Posterior vena cava (tissue), 2 donors: ENCODE measurements around the gene NAGPA. TPM values are rescaled to one million over a fixed set of nuclear protein-coding genes. Genes with fewer than 3 reads are reported as not detected.
"Not testable (repeated sequence)": the region's sequence is repeated elsewhere in the genome, so short reads cannot be mapped to it uniquely, and the experiment has no call there.

Experiments used
- DNase-seq: peaks from one replicate; pipeline ENCODE4 v3.0.0-alpha.2; 2020; ENCODE audit warnings: low spot score
- intact Hi-C, 2 donors: fragments of 100-400 bp; cut with DNase I; formaldehyde crosslinking; loops; one replicate each; pipeline versions ENCODE4 v1.14.1 to v1.14.2; 2022 to 2023
- total RNA-seq, 2 donors: library from RNA; stranded (reverse); fragmentation: NEBNext Ultra II Directional; extraction: Animal tissue kit (Norgen Biotek cat#: 25700); gene quantifications; one replicate each; pipeline ENCODE4 v1.2.1, GENCODE V29; 2021
- donor health status: DM: yes; HTN: yes; CAD: no.
- donor health status: DM: yes; HTN: yes; CAD: no.

Gene NAGPA
- total RNA-seq, 2 donors from 2014 or later = 5.9 to 6.3 TPM

DNA sequence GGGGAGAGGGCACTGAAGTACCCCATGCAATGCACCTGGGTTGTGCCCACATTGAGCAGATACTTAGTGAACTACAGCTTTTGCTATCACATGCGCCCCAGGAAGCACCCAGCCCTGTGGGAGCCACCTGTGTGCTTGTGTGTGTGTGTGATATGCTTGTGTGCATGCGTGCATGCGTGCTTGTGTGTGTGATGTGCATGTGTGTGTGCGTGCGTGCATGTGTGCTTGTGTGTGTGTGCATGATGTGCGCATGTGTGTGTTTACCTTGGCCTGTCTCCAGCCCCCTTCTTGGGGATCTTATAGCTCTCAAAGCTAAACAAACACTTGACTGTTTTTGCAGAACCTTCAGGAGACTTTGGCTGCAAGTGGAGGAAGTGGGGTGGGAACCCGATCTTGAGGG lies 31.2 kb upstream of the NAGPA start:
- intact Hi-C loops = loop anchor here in 1 of 2 donors (5.0 kb wide), 1 partner anchor 88 kb away; no protein-coding TSS in a partner anchor
- peak; percentile 76 for DNase-seq

DNA sequence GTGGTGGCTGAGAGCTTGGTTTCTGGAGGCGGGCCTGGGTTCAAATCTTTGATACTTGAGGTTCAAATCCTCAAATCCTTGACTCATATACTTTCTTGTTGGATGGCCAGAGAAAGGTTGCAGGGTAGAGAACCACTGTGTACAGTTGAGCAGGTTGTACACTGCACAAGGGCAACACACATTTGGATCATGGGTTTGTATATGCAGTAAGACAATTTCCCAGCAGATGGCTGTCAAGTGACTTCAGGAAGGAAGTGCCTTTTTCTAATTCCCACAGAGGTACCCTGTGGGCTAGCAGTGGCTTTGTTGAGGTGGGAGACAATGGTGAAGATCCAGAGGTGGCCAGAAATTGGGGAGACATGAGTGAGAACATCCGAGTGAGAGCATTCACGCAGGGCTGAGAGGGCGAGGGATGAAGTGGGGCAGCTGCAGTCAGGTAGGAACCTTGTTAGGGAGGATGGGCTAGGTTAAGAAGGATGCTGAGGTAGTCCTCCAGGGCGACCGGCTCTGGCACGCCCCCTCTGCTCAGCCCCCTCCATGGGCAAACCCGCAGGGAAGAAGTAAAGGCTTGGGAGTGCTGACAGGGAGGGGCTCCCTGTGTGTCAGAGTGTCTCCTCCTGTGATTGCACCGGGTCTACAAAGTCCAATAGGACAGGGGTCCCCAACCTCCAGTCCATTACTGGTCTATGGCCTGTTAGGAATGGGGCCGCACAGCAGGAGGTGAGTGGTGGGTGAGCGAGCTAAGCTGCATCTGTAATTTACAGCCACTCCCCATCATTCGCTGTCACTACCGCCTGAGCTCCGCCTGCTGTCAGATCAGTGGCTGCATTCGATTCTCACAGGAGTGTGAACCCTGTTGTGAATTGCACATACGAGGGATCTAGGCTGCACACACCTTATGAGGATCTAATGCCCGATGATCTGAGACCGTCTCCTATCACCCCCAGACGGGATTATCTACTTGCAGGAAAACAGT lies 29.3 kb upstream of the NAGPA start:
- intact Hi-C loops = no loop called here
- peak; percentile 58 for DNase-seq

DNA sequence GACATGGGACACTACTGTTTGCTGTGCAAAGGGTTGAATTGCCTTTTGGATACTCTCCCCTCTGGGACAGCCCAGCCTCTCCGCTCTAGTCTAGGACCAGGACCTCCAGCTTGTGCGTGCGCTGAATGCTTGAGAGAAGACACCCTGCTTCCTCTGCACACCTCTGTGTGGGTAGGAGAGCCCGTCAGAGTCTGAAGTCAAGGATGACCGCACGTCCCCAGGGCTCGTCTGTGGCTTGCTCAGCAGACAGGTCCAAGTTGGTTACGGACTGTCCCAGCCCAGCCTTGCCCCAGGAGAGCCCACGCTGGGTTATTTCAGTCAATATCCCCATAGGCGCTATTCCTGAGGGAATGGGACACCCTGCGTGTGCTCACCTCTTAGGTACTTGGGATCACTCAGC lies 28.3 kb upstream of the NAGPA start:
- DNase-seq = no peak
- intact Hi-C loops = no loop called here

DNA sequence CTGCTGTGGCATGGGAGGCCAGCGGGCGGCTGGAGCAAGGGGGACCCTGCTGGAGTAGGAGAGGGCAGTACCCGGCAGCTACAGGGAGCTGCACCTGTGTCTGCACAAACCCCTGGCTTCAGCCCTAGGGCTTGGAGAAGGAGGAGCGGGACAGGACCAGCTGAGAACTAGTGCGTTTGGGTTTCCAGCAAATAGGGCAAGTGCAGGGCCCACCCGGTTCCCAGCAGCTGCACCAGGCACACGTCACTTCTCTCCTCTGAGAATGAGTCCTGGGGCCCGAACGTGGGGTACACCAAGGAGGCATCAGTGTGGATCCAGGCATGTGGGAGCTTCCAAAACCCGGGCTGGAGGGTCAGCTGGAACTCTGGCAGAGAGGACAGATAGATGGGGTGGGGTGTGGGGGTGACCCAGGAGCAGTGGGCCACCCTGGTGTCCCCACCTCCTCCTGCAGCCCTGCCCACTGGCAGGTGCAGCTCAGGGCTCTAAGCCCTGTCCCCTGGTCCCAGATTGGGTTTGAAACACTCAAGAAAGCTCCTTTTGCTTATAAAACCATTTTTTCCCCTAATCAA lies 26.4 kb upstream of the NAGPA start:
- intact Hi-C loops = no loop called here
- DNase-seq = peak; percentile 47

DNA sequence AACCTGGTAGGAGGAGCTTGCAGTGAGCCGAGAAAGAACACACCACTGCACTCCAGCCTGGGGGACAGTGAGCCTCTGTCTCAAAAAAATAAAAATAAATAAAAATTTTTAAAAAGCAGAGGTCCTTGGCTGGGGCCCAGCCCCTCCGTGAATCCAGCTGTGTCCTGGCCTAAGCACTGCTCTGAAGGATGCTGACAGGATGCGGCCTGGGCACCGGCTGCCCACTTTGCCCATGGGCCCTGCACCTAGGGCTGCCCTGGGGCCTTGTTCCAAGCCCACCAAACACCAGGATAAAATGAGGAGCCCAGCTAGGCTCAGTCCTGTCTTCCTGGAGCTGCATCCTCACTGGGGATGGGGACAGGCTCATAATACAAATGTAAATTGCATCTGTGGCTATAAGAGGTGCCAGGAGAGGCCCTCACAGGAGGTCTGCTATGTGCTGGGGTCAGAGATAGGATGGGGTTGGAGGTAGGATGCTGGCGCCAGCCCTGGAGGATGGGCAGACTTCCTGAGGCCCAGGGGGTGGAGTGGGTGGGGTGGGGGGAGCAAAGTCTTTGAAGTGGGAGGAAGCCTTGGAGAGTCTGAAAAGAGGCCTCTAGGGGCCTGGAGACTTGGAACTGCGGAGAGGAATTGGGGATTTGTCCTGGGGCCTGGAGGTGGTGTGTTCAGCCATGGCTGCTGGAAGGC lies 25.8 kb upstream of the NAGPA start:
- peak; percentile 36 for DNase-seq
- intact Hi-C loops = no loop called here

DNA sequence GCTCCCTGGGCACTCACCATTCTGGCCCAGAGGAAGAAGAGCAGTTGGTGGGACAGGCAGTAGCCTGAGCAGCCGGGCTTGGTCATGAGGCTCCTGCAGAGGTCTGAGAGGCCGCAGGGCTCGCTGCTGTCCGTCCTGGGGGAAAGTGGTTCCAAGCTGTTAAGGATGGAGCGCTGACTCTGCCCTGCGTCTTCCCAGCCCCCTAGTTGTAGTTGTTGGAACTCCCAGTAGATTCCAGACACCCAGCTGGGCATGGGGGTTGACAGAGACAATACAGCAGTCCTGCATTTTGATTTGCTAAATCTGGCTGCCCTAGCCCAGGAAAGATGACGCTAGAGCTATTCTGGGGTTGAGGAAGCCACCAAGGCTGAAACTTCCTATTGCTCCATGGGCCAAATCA lies 24.7 kb upstream of the NAGPA start:
- intact Hi-C loops = no loop called here
- DNase-seq = peak; percentile 67

DNA sequence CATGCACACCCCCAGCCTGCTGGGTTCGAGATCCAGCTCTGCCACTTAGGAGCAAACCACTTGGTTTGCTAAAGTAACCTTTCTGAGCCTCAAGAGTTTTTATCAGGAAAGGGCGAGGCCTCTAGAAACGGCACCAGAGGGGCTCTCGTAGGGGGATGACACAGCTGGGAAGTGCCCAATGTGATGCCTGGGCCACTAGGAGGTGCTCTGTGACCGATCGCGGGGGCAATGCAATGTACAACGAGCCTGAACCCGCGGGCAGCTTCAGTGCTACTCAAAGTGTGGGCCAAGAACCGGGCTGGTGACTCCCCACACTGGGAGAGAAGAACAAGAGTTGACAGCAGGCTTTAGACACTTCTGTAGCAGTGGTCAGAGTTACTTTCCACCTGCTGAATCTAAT lies 22.6 kb upstream of the NAGPA start:
- peak; percentile 72 for DNase-seq
- intact Hi-C loops = no loop called here

DNA sequence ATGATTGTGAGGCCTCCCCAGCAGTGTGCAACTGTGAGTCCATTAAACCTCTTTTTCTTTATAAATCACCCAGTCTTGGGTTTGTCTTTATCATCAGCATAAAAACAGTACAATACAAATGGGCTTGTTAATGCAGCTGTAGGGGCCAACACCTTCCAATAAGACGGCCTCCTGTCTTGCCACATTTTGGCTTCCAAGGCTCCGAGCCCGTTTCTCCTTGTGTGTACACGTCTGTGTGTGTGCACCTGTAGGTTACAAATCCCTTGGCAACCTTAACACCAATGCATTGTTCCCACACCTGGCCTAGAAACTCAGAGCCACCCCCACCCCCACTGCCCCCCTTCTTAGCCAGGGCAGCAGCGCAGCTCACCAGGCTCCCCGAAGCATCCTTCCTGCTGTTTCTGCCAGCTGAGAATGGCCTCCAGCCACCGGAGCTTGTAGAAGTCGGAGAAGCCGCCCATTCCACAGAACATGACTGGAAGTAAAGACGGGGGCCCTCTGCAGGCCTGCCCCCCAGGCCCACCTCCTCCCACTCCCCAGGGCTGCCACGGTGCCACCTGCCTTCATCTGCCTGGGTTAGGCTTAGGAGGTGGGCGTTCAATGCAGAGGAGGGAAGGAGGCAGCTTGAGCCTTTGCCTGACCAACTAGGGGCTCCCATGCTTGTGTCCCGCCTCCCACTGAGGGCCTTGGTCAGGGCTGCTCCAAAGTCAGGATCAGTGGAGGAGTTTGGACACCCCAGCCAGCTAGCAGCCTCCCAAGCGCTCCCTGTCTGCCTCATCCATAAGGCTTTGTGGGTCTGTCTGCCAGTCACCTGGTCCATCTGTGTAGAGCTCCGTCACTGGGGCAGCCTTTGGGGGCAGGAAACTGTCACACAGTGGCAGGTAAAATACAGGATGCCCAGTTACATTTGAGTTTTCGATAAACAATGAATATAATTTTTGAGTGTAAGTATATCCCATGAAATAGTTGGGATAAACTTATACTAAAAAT lies 21.4 kb upstream of the NAGPA start:
- peak; percentile 65 for DNase-seq
- intact Hi-C loops = no loop called here

DNA sequence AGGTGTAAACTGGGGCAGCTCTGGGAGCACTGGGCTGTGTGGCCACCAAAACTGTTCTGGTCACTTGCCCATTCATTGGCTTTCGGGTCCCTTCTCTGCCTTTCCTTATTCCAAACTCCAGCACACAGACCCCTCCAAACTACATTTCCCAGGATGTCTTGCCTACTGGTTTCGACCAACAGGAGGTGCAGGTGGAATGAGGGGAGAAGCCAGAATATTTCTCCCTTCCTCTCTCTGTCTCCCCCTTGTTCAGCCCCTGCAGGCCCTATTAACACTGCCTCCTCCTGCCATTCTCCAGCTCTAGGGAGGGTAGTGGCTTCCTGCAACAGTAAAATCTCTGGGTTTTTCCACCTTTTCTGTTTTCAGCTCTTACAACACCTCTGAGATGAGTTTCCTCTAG lies 13.2 kb upstream of the NAGPA start:
- intact Hi-C loops = no loop called here
- no peak for DNase-seq

DNA sequence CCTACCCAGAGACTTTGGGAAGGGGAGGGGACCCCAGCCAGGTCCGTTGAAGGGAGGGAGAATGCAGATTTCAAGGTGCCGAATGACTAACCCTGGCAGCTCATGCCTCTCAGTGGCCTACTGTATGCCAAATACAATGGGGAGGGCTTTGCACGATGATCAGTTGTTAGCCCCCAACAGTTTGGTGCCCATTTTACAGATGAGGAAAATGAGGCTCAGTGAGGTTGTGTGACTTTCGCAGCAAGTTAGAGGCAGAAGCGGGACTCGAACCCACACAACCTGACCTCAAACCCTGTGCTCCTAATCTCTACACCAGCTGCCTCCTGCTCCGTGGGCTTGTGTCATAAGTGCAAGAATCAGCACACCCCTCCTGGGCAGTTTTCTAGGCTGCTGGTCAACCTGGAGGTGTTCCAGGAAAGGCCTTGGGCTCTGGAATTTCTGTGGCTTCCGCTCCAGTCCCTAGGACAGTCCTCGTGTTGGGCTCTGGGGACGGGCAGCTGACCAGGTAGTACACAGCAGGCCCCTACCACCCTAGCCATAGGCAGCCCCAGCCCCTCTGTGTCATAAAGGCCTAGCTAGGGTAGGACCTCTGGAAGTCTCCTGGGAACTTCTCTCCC lies 11.9 kb upstream of the NAGPA start:
- DNase-seq = peak; percentile 46
- intact Hi-C loops = no loop called here

DNA sequence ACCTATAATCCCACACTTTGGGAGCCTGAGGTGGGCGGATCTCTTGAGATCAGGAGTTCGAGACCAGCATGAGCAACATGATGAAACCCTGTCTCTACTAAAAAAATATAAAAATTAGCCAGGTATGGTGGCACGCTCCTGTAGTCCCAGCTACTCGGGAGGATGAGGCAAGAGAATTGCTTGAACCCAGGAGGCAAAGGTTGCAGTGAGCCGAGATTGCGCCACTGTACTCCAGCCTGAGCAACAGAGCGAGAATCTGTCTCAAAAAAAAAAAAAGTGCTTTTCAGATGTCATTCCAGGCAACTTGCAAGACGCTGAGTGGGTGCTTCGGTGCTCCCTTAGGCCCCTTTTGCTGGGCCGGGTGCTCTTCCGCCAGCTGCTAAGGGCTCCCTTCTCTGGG lies 10.8 kb upstream of the NAGPA start:
- DNase-seq = peak; percentile 11
- intact Hi-C loops = not testable (repeated sequence)

DNA sequence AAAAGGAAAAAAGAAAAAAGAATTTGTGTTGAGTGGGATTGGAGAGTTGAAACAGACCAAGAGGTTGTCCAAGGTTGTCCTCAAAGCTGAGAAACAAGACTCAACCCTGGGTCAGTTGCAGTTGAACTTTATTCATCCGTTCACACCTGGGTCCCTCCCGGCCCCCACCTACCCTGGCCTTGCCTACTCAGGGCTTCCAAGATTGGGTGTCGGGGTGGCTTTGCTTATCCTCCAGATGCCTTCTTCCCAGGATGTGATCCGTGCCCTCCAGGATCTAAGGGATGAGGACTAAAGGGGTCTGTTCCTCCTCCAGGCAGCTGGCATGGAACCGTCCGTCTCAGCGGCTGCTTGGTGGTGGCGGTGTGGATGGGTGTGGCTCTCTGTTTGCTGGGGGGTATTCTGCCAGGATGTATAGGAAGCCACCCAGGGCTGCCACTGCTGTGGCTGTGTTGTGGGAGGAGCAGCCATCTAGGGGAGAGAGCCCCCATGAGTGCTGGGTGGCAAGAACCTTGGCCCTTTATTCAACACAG lies 10.3 kb upstream of the NAGPA start:
- intact Hi-C loops = no loop called here
- DNase-seq = peak; percentile 25

DNA sequence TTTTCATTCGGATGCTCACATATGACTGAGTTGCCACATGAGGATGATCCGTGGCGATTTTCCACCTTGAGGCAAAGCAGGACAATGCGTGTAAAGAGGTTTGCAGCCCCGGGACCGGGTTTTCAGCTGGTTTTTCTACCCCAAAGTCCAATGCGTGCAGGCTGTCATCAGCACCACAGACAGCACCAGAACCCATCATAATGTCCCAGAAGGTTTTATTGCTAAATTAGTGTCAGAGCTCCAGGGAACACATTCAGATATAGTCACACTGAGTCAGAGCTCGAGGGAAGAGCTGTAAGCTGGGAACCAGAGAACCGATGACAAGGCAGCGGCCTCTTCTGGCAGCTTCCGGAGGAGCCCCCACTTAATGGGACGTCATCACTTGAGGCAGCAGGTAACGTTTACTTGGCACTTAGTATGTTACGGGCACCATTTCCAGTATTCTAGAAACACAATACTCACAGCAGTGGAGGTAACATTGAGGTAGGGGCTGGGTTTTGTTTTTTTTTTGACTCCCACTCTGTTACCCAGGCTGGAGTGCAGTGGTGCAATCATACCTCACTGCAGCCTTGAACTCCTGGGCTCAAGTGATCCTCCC lies 8.9 kb upstream of the NAGPA start:
- DNase-seq = peak; percentile 61
- intact Hi-C loops = no loop called here

DNA sequence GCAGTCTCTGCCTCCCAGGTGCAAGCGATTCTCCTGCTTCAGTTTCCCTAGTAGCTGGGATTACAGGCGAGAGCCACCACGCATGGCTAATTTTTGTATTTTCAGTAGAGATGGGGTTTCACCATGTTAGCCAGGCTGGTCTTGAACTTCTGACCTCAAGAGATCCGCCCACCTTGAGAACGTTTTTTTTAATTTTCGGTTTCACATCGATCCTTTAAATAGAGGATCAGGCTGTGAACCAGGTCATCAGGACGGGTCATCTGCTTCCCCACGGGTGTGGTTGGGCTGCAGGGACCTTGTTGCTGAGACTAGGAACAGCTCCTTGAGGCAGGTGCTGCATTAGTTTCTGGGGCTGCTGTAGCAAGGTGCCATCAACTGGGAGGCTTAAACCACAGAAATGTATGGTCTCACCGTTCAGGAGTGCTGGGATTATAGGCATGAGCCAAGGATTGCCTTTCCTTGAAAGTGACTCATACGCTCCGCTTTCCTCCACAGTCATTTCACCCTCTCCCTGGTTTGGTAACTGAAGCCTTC lies 7.9 kb upstream of the NAGPA start:
- intact Hi-C loops = no loop called here
- no peak for DNase-seq

DNA sequence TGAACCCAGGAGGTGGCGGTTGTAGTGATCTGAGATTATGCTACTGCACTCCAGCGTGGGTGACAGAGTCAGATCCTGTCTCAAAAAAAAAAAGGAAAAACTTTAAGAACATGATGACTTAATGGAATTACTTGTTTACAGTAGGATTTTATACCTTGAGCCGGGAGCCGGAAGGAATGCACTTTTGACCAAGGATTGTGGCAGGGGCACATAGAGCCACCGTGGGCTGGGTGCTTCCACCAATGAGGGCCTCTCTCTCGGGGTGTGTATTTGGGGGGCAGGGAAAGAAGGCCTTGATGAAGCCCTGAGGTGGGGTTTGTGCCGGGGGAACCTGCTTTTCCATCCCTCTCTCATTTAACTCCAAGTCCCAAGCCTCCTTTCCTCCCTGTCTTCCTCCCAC lies 6.7 kb upstream of the NAGPA start:
- DNase-seq = peak; percentile 32

DNA sequence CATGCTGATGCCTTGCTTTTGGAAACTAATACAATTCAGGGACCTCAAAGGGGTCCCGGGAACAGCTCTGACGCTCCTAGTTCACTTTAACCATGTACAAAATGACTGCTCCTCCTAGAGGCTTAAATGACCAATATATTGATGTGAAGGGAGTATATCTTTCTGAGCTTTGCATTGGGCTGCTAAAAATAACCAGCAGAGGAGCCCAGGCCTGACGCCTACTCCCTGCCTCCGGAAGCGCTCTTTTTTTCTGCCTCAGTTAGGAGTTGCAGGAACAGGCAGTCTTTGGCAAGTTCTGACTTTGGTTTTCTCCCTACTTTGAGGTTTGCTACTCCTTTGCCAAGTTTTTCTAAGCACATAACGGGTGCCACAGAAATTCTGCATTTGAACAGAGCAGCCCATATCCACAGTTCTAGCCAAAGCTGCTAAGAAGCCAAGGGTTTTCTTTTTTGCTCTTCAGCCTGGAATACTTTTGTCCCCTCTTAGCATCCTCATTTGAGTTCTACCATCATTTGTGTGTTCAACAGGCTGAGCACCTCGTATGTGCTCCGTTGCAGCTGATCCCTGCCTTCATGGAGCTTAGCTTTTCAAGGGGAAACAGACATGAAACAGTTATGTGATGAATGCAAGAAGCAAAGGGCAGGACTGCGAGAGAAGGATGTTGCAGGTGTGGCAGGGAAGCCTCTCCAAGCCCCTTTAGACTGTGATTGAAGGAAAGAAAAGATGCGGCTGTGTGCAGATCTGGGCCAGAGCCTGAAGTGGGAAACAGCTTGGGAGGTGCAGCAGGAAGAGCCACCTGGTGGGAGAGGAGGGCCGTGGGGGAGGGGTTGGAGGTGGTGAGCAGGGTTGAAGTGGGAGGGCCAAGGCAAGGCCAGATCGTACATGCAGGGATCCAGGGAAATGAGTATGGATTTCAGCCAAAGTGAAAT lies 2.8 kb upstream of the NAGPA start:
- intact Hi-C loops = no loop called here
- DNase-seq = no peak

More for the DNA sequence above, 6.7 kb upstream of the NAGPA start:
- intact Hi-C loops = no loop called here

DNA sequence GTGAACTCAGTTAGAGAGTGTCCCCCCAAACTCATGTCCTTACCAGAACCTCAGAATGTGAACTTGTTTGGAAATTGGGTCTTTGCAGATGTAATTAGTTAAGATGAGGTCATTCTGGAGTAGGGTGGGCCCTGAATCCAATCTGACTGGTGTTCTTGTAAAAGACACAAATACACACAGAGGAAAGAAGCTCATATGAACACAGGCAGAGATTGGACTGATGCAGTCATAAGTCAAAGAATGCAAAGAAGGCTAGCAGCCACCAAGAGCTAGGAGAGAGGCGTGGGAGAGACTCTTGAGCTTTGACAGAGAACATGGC lies 2.1 kb upstream of the NAGPA start:
- no peak for DNase-seq
- intact Hi-C loops = no loop called here
